Suppressor macrophage treated with lipopolysaccharide for 1 hour (primary cell): Measurements from ENCODE around the gene SFMBT1.

Experiments used
- DNase-seq, 3 donors: peaks; one replicate each; pipeline ENCODE4 v3.0.0-alpha.2; 2020 to 2022

Gene SFMBT1

DNA sequence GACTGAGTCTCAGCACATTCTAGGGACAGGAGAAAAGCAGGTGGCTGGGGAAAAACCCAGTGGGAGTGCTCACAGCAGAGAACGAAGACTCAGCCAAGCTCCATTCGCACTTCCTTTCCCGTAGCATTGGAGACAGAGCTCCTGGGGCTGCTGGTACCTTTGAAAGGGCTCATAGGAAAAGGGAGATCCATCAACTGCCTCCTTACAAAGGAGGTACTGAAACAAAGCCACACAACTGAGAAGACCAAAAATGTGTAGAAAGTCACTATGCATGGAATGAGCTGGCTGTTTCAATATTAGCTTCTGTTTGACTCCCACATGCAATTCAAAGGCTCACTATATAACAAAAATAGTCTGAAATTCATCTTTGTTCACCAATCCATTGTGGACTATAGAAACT is 165.4 kb downstream of the SFMBT1 start:
- no peak for DNase-seq

DNA sequence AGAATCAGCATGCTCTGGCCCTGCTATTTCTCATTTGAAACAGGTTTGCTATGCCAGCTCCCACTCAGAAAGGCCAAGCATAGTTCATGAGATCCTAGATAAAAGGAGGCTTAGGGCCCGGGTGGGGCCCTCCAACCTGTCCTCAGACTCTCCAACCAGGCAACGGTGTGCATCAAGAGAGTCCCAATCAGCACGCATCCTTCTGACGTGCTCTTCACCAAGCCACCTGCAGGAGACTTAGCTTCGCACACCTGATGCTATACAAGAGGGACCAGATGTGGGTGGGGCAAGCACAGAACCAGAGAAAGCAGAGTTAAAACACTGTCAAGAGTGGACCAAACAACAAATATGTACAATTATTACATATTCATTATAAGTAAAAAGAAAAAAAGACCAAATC is 165.8 kb downstream of the SFMBT1 start:
- DNase-seq = no peak

DNA sequence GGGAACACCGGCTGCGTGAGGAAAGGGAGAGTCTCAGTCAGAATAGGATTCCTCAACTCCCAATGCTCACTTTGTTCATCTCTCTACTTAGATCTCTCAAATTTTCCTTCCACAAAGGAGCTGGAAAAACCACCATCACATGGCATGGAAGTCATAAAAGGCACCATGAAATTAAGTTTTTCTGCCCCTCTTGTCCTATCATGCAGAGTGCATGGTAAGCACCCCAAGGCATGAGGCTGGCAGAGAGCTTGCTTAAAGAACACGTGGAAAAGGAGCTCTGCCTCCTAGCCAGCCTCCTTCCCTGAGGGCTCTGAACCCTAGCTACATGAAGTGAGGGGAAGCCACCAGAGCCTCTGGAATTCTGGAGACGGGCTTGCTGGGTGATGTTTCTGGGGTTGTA is 166.3 kb downstream of the SFMBT1 start:
- DNase-seq = no peak

DNA sequence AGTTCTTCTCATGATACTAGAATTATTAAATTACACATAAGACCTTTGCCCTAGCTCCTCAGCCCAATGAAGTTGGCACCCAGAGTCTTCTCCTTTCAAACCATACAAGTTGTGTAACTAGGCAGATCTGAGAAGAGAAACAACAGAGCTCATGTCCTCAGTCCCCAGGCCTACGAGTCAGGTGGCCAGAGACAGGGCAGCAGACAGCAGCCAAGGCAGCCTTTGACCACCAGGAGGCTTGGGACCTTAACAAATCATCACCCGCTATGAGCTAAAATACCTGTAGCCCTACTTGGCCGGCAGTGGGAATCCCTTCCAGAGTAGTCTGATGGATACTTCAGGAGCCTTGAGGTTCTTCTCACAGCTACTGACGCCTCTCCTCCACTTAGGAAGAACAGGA is 166.8 kb downstream of the SFMBT1 start:
- DNase-seq = peak in 1 of 3 donors; percentile 48

DNA sequence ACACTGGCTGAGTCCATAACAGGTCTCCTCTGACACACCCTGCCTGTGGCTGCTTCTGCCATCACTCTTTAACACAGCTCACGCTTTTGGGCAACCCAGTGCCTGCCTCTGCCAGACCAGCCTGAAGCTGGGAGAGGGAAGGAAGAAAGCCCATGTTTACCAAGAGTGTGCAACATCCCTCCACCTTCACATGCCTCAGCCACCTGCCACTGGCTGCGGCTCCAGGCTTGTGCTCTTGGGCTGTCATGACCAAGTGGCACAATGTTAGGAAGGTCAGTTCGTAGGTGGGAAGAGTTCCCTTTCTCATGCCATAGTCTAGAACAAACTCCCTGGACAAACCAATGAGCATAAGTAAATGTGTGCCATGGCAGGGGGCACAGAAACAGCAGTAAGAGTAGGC is 168.8 kb downstream of the SFMBT1 start:
- DNase-seq = no peak

DNA sequence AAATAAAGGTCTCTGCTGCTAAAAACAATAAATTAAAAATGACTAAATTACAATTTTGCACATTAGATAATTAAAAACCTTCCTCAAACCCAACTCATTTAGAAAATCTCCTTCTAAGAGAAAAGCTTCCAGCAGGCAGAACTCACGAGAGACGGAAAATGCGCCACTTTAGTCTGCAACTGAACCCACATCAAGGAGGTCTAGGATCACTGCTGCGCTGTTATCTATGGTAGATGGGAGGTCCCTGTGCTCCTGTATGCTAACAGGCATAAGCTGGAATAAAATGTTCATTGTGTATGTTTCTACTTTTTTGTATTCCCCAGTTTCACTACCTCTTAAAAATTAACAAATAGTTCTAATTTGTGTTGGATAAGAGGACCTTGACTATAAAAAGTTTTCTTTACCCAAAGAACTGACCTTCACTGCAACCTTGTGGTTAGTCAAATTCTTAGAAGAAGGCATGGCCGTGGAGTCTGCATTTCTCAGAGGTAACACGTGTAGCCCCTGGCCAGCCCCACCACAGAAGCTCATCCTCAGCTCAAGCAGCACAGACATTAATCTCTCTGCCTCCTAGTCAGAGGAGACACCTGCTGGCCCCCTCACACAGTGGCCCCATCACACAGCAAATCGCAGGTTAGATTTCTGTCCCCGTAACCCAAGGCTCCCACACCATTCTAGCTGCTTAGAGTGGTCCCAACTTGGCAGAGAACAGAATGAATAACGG is 170.8 kb downstream of the SFMBT1 start:
- DNase-seq = no peak

DNA sequence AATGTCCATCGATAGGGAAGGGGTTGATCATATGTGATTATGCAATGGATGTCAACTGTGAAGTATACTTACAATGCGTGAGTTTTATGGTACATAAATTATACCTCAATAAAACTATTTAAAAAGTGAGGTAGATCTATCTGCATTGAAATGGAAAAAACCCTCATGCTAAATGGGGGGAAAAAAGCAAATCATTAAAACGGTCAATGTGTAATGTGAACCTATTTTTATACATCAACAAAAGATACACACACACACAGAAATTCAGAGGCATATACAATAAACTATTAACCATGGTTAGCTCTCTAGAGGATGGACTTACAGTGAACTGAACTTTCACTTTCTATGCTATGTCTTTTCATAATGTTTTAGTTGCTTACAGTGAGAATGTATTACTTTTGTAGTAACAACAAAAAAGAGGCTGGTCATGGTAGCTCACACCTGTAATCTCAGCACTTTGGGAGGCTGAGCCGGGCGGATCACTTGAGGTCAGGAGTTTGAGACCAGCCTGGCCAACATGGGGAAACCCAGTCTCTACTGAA is 171.6 kb downstream of the SFMBT1 start:
- no peak for DNase-seq

DNA sequence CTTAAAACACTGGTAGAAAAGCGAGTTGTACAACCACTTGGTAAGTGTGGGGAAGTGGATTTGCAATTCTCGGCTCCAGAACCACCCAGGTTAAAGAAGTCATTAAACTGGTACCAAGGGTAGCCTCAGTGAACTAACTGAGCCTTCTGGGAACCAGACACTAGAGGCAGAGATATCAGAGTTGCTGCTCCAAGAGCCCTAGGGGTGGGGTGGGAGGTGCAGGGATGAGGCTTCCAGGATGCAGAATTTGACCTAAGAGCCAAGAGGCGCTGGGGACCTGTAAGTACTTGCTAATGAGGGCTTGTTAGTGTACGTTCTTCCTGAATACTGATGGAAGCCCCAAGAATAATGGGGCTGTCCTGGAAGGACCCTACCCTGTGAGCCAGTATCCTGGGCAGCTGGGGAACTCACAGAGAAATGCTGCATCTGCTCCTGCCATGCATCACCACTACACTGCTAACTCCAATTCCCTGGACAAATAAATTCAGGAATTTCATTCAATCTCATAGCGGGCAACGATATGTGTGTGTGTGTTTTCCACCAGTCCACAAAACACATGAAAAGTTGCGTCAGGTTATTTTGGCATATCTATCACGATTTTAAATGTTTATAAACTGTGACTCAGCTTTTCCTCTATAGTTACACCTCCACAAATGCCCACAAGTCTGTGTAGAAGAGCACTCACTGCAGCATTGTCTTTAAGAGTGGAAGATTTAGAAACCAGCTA is 172.3 kb downstream of the SFMBT1 start:
- no peak for DNase-seq

DNA sequence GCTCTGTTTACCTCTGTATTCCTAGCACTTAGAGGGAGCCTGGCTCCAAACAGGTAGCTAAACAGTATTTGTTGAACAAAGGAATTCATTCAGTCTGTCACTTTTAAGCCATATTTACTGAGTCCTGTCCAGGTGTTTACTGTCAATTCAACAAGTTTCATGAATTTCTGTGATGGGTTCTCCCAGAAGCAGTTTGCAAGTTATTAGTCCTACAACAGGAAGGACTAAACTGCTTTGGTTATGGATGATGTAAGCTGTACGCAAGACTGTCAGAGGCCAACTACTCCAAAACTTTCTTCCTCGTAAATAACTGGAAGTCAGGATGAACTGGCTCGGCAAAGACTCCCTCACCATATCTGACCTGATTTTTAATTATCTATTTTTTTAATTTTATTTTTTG is 173.6 kb downstream of the SFMBT1 start:
- peak in 1 of 3 donors; percentile 26 for DNase-seq

DNA sequence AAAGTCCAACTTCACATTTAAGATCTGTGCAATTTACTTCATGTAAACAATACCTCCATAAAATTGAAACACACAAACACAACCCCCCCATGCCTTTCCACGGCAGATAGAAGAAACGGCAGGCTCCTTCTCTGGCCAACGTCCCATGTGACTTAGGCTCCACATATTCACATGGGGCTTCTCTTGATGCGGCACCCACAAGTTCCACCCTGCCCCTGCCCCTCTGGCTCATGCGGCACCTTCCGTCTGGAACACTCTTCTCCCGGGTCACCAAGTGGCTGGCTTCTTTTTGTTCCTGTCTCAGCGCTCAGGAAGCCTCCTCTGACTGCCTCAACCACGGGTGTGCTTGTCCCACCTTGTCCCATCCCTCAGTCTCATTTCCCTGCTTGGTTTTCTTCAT is 174.1 kb downstream of the SFMBT1 start:
- DNase-seq = no peak

DNA sequence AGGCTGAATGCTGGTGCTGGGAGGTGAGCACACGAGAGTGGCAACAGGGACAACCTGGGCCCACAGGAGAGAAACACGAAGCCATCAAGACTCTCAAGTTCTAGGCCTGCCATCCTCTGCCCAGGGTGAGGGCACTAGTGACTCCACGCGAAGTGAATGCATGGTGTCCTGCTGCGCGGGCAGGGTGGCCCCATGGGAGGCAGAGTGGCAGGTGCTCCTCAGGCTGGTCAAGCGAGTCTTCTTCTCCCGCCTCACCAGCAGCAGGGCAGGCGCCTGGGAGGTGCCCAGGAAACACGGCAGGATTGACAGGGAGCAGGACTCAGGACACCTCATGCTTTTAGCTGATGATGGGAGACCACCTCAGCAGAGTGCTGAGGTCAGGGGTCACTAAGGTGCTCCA is 175.4 kb downstream of the SFMBT1 start:
- DNase-seq = no peak

DNA sequence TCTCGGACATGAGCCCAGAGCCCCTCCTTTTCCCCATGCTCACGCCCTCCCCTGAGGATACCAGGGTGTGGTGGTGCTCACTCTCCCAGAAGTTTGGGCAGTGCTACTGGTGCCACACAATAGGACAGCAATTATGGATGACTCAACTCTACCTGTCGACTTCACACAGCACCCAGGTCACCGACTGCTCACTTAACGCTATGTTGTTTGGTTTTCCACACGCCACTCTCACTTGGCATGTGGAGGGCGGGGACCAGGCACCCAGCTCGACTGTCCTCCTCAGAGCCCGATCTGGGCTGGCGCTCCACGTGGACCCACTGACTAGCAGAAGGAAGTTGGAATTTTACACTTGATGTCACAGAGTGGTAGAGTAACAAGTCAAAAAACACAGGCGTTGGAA is 179.4 kb downstream of the SFMBT1 start:
- no peak for DNase-seq

DNA sequence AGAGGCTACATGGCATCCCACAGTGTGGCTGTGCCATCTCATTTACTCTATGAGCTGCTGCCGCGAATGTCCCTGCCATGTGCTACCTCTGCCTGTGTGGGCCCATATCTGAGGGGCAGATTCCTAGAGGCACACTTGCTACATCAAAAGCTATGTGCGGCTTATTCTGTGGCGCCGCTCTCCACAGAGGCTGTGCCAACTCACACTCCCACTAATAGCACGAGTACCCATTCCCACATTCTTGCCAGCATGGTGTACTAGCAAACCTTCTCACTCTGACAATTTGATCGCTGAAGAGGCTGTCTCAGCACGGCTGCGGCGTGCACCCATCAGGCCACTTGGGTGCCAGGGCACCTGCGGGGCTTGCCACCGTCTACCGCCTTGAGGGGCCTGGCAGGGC is 179.9 kb downstream of the SFMBT1 start:
- no peak for DNase-seq

DNA sequence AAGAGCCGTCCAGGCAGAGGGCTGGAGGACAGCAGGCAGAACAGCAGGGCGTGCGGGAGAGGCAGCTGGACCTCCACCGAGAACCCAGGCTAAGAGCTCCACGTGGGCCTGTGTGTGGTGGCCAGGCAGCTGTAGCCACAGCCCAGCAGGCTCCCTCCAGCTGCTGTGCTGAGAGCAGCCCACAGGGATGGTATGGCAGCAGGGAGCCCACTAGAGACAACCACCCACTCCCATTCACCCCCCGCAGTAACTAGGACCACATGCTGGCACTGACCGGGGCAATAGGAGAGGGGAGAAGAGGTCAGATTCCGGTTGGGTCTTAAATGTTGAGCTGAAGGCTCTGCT is 185.5 kb downstream of the SFMBT1 start:
- no peak for DNase-seq

DNA sequence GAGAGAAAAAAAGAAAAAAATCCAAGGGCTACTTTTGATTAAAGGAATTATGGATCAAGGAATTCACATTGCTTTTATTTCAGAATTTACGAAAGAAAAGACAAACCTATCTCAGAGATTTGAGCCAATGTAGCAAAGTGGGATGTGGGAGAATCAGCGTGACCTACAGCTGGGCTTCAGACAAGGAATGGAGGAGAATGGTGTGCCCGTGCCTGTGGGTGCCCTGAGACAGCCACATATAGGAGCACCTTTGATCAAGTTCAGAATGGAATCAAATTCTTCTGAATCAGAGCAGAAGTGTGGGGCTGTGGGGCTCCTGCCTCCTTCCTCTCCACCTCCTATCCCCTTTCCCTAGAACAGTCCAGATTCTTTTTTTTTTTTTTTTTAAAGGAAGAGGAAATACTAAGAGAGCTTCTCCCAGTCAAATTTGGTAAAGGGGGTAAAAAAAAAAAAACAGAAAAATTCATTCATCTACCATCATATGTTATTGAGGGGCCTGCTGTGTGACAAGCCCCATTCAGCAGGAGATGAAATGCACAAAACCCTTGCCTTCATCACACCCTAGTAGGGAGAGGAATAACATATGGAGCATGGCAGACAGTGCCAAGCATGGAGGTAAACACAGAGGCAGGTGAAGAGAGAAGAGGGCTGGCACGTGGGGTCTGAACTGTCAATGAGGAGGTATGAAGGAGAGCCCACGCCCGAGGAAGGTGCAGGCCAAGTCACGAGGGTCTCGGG is 186.0 kb downstream of the SFMBT1 start:
- no peak for DNase-seq

DNA sequence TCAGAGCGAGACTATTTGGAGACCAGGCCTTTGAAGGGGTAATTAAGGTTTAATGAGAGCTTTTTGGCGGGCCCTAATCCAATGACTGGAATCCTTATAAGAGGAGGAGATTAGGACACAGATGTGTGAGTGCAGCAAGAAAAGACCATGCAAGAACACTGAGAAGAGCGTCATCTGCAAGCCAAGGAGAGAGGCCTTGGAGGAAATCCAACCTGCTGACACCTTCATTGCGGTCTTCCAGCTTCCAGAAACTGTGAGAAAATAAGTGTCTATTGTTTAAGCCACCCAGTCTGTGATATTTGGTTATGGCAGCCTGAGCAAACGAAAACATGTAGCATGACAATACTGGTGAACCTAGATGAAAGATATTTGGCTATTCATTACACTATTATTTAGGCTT is 188.0 kb downstream of the SFMBT1 start:
- DNase-seq = no peak

DNA sequence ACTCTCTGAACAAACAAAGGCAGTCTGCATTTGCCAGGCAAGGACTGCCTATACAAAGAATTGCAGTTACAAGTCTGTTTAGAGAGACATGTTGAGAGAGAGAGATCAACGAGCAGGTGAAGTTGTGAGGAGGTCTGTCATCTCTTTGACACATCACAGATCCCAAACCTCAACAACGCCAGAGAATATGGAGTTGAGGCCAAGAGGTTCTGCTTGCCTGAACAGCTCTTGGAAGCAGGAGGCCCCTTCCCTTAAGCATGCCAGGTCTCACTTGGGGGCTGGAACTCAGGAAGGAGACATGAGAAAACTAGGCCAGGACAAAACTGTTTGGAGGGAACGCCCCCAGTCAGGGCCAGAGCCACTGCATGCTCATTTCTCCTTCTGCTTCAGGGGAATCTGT is 188.7 kb downstream of the SFMBT1 start:
- no peak for DNase-seq

DNA sequence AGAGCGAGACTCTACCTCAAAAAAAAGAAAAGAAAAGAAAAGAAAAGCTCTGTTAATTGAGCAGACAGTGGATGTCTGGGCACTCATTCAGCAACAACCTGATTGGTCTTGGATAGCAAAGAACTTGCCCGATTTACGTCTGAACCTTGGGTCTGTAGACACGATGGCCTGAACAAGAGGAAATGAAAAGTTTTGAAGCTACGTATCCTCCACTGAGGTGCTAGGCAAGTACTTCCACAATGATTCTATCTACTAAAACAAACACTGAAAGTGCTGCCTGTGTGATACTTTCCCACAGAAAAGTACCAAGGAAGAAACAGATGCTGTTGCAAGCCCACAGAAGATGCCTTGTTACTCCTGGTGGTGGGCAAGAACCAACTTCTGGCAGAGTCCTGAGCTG is 189.2 kb downstream of the SFMBT1 start:
- no peak for DNase-seq

DNA sequence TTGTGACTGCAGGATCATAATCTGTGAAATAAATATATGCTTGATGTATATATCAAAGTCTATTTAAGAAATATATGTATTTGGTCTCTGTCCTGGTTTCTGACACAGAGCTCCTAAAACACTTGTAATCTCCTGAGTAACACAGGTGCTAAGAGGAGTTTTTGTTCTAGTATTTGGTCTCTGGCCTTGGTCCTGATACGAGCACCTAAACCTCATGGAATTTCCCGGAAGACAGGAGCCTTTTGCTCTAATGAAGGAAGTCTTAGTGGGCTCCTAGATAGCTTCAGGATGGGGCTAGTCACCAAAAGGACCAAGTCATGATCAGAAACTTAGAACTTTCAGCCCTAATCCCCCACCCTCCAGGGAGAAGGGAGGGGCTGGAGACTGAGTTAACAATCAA is 191.9 kb downstream of the SFMBT1 start:
- DNase-seq = no peak
